ENCODE measurements around the gene SLX4IP.

Gene SLX4IP

DNA sequence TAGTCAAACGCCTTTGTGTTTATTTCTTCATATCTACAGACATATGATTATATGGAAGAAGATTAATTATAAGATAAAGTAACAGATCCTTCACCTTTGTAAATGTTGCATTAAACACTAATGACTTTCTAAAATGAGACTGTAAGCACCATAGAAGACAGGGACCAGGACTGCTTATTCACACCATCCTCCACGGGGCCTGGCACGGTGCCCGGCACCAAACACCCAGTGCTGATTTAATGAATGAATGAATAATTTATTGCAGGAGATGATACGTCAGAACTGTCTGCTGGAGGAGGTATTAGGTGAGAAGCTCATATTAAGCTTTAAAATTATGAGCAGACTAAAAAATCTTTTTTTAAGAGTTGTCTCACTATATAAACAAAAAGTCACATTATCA is 88.3 kb downstream of the SLX4IP start:
- FAIRE-seq = no peak

DNA sequence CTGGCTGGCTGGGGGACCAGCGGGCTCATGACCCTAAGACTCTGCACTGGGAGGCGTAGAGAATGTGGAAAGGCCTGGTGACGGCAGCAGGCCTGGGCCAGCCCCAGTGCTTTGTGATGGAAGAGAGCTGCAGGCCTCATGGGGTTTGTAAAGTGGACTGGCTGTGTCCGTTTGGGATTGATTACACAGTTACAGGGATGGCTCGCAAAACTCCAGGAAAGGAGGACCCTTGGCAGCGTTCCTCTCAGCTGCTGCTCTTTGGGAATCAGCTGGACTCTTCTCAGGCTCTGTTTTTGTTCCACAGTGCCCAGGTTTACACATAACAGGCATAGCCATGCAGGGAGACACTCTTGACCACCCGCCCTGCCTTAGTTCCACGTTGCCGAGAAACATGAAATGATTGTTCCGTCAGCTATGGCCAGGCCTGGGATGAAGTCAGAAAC is 89.0 kb downstream of the SLX4IP start:
- no peak for FAIRE-seq

DNA sequence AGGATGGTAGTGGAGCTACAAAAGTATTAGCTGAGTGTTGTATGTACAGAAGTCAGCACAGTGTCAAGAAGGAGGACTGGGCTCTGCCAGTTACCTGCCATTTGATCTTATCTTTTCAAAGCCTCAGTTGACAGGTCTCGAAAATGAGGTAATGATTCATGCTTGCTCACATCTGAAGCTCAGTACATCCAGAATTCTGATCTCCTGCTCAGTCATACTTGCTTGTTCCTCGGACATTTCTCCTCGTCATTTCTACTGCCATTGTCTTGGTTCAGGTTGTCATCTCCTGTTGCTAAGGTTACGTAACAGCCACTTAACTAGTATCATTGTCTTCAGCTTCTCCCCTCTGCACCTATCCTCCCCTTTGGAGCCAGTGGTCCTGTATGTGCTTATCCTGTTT is 89.5 kb downstream of the SLX4IP start:
- no peak for FAIRE-seq

DNA sequence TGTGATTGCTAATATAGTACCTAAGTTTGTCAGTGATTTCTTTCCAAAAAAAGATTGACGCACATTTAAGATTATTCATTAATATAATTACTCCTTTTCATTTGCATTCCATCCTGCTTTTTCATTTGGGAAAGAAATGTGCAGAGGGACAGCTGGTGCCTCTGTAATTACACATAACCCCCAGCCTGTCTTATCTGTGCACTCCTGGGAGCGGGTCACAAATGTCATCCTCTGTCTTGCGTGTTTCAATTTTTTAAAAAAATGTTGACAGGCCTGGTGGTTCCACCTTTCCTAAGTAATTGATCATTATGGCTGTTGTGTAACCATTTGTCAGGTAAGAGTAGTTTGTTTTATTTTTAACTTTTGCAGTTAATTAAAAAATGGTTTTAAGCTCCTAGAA is 92.7 kb downstream of the SLX4IP start:
- no peak for FAIRE-seq

DNA sequence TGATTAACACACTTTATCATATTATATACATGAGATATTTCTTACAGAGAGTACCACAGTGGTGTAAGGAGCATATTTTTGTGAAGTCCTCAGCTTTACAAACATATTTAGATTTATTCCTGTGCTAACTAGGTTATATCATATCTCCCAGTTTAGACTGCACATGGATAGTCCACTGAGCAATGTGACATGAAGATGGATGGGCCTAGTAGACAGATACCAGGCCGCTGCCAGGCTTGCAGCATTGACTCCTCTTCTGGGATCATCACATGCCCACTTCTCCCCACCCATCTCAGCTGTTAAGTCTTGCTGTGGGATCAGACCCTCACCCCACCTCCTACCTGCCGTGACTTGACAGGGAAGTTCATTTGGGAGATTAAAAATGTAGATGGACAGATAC is 95.8 kb downstream of the SLX4IP start:
- no peak for FAIRE-seq

DNA sequence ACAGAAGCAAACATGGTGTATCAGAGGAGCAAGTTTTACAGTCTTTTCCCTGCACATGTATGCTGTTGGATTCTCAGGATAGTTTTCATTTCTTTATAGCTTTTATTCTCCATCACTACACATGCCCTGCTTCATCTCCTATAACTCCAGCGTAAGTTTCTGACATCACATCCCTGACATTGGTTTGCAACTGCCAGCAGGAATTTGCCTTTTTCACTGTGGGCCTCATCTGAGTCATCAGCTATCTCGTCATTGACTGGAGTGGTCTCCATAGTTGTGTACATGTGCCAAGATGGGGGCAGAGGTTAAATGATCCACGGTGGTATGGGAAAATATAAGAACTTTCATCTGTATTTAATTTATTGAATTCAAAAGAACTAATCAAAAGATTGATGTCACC is 96.7 kb downstream of the SLX4IP start:
- no peak for FAIRE-seq

DNA sequence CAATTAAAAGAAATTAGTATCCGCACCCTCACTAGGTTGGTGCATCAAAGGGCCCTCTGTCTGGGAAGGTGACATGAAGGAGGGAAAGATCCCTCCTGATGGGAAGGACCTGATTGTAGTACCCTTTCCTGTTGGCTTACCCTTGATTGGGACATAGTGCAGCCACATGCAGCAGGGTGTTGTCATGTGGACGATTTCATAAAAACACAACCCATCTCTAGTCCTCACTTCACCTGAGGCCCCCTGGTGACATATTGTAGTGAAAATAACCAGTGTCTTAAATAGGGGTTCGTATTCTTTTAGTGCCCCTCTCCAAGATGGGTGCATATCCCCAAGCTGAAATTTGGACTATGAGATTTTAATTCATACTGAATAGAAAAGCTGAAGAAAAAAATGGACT is 97.3 kb downstream of the SLX4IP start:
- FAIRE-seq = no peak

DNA sequence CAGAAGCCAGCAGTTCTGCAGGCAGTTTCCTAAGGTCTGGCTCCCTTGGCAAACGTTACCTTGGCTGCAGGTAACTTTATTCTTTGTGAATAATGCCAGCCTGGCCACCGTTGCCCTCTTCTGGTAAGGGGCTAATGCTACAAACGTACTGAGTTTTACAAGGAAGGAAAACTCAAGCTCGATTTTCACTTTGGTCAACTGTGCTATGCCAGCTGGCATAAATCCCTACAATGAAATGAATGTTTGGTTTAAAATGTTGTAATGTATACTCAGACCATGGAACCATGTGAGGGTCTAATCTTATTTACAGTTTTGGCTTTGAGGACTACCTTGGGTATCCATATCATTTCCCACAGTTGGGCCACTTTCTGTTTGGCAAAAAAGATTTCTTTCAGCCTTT is 101.4 kb downstream of the SLX4IP start:
- no peak for FAIRE-seq

DNA sequence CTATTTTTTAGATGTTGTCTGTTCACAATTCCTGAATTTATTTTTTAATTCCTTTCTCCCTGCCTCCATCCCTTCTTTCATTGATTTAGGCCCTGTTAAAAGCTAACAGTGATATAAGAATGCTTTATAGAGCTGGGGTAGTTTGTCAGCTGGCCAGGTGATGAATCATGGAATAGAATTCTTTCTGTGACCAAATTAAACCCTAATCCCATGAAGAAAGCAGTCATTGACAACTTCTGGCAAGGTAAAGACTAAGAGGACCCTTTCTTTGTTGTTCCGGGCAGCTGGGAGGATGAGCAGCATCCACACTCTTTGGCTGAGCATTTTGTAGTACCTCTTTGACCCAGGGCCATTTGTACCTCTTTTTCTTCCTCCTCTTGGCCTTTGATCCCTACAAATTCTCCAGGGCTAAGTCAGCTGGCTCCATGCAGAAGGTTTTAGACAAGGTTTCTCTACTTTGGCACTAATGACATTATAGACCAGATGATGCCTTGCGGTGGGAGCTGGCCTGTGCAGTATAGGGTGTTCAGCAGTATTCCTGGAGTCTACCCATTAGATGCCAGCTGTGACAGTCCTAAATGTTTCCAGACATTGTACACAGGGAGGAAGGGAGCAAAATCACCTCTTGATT is 102.9 kb downstream of the SLX4IP start:
- FAIRE-seq = no peak

DNA sequence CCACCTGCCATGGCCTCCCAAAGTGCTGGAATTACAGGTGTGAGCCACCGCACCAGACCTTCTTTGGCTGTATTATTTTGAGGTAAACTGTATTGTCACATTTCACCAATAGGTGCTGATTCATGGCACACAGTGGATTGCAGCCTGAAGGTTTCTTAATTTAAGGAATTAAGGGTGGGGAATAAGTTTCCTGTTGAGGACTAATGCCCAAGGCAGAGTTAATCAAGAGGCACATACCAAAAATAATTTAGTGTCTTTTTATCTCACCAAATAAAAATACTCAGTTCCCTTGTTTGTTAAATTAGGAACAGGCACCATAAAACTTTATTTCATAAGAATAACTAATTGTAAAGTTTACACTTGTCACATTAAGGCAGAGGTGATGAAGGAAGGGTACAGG is 103.7 kb downstream of the SLX4IP start:
- FAIRE-seq = no peak

DNA sequence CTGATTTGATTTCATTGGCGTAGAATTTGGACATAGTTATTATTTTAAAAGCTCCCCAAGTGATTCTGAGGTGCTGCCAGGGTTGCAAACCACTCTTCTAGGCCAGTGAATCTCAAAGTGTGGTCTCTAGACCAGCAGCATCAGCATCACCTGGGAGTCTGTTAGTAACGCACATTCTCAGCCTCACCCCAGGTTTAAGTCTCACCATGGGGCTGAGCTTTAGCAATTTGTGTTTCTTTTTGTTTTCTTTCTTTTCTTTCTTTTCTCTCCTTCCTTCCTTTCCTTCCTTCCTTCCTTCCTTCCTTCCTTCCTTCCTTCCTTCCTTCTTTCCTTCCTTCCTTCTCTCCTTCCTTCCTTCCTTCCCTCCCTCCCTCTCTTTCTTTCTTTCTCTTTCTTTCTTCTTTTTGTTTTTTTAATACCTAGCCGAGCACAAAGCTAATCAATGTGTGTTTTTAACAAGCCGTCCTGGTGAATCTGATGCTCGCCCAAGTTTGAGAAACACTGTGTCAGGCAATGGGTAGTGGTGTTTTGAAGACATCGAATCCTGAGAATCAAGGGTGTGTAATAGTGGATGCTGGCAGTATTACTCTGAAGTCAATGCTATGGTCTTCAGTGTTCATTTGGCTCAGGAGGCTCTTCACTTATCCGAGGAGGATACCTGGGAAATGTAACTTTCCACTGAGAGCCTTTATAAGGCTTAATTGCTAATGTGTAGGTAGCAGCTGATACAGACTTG is 104.9 kb downstream of the SLX4IP start:
- no peak for FAIRE-seq

DNA sequence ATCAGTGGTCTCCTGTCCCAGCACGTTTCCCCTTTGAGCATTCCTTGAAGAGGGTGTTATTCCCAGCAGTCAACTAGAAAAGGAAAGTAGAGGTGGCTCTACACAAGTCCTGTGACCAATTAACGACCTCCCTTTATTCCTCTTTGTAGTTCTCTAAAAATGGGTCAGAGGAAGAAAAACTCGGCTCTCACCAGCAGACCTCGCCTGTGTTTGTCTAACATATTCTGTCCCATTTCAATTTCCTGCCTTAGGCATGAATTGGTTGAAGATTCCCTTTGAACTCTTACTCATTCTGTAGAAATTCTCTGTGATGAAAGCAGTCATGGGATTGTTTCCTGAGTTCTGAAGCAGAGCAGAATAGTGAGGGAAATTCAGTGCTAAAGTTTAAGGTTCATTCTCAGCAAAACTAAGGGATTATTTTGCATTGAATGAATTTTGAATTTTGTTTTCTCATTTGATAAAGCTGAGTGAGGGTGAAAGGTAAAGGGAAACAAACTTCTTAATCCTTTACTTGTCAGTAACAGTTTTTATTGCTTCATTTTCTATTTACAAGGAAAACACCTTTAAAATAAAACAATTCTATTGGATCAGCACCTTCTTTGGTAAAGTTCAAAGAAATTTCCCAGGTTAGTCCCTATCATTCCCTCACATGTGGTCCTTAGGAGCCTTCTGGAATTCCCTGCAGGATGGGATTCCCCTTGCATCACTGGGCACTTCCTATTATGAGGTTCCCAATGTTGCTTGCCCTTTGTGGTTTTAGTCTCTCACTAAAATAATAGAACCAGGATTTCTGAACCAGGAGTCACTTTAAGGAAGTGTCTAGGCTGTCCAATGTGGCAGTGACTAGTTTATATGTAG is 105.8 kb downstream of the SLX4IP start:
- FAIRE-seq = no peak

DNA sequence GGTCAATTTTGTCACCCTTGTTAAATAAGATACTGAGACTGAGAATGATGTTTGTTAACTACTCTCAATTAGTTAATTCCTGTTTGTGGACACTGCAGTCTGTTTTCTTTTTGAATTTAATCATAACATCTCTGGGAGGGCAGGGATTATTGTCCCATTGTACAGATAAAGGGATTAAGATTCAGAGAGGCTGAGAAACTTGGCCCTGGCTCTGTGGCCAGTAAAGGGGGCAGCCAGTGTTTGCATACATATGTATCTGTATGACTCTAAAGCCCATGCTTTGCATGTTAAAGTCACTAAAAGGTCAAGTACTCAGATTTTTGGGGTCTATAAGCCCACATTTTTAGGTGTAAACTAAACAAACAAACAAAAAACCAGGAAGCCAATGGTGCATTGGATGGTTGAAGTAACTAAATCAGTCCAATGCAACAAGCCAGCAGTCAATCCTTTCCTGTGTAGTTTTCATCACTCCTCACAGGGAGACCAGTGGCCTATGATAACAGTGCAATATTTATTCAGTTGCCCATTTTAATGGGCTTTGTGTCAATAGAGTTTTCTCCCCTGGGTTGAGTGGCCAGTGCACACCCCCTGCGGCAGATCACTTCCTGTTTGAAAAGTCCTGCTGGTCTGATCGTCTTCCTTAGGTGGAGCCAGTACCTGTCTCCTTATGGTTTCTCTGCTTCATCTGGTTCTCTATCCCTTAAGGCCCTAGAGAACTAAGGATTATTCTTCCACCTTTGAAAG is 106.7 kb downstream of the SLX4IP start:
- no peak for FAIRE-seq

DNA sequence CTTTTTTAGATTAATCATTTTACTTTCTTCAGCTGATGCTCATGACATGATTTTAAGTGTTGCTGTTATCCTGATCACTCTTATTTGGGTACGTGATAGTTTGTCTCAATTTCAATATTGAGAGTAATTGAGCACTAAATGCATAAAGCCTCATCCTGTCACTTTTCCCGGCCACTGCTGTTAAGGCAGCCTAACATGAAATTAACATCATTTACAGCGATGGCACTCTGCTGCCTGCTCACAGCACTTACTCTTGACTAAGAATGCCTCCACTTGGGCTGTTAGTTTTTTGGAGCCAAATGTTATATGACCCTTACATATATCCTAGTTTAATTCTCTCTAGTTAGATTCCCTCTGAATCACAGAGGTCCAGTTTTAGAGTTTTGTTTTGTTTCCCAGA is 107.3 kb downstream of the SLX4IP start:
- FAIRE-seq = no peak

DNA sequence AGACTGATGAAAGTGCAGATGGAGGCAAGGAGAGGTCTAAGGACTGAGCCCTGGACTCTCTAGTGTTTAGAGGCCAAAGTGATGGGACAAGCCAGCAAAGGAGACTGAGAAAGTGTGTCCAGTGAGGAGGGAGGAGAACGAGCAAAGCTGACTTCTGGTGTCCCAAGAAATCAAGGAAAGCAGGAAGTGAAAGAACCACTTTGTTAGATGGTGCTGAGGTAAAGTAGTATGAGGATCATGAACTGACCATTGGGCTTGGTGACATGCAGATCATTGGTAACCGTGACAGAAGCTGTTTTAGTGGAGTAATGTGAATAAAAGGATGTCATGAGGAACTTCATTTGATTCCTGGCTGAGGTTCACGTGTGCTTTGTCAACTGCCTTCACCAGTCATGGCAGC is 108.4 kb downstream of the SLX4IP start:
- no peak for FAIRE-seq

DNA sequence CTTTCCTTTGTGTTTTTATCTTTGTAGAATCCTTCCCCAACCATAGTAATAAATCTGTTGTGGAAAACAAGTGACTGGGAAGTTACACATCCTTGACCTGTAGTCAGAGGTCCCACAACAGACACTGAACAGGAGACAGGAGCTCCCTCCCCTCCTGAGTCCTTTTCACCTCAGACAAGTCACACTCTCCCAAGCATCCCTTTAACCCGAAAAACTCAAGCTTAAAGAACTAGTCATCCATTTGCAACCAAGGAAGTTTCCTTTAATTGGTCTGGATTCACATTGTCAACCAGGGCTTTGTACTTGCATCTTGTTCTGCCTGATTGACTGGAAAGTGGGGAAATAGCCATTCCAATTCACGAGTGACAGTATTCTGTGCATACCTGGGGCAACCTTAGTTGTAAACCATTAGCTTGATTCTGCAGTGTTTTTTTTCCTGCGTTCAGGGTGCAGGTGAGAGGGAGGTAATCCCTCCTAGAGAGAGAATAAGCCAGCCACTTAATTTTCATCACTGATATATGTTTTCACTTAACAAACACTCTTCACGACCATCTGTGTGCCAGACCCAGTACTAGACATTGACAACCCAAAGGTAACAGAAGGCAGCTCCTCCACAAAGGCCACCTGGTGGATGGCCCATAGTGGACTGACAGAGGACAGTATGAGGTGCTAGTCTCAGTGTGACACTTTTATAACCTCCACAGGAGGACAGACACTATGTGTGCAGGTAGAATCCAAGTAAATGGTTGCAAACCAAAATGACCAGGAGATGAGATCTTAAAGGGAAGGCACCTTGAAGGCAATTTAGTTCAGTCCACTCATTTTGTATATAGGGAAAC is 112.4 kb downstream of the SLX4IP start:
- FAIRE-seq = no peak

DNA sequence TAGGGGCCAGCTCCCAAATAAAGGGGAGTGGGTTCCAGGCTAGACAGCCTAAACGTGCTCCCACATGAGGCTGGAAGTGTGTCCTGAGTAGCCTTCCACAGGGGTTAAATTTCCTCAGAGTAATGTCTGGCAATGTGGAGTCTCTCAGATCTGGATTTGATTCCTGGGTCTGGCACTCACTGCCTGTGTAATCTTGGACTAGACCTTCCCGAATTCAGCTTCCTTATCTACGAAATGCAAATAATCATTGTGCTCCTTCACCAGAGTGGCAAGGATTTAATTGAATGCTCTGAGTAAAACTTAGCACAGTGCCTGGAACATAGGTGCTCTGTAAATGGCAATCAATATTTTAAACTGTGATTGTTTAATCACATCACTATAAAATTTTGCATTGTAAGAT is 114.4 kb downstream of the SLX4IP start:
- no peak for FAIRE-seq

DNA sequence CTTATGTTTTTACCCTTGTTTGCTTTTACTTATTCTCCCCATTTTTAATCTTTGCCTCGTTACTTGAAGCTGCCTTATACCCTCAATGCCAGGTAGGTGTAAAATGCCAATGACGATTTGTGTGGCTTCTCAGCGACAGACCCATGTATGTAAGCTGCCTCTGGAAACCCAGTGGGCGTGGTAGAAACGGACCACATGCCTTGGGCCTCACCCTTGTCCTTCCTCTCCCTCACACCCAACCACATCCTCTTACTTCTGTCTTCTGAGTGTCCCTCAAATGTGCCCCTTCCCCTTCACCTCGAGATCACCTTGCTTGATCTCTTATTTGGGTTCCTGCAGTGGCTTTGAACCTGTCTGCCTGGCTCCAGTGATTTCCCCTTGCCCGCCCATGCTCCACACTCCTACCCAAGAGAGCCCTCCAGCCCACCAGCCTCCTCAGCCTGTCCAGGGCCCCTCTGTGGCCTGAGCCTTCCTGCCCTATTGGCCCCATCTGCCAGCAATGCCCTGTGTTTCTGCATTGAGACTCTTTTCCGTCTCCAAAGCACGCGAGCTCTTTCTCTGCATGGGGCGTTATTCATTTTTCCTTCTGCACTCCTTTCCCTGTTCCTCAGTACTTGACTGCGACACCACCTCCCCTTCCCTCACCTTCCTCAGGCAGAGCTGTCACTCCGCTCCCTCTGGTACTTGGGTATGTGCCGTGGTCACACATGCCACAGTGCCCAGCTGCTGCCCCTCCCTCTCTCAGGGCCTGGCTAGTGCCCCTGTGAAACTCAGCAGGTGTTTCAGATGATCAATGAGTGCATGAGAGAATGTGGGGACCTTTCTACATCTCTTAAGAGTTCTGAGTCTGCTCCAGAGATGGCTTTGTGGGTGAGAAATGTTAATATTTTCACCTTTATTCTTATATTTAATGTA is 115.4 kb downstream of the SLX4IP start:
- no peak for FAIRE-seq

DNA sequence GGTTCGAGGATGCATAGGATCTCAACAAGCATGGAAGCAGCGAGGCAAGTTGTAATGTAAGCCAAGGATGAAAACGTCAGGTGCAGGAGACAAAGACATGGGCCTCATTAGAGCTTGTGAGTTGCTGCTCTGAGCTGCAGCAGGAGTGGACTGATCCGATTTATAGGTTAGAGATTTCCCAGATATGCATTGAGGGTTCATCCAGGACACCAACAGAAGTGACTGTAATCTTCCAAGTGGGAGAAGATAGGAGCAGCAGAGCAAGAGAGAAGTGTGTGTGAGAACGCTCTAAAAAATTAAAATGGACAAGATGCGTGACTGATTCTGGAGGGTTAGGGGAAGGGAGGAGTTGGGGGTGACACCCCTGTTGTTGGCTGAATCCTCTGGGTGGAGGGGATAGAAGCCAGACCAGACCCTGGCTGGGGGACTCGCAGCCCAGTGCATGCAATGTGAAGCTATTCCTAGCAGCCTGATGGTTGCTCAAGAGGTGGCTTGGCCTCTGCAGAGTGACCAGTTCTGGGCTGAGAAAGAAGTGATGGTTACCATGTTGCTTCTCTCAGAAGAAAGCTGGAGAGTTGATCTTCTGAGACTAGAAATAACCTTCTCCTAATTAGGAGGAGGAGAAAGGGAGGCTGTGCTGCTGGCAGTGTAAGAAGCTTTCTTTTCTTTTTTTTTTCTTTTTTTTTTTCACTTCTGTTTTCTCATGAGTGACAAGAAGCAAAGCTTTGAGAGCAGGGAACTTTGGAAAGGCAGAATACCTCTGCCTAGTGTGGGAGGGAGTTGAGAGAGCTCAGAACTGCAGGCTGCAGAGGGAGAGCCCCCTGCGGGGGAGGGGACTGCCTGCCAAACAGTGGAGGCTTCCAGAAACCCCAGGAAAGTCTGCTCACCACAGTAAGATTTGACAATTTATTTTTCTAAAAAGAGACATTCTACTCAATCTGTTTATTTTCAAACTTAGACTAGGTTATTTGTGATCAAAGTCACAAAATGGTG is 116.9 kb downstream of the SLX4IP start:
- no peak for FAIRE-seq
